Keratinocyte (primary cell): Measurements from ENCODE around the gene KLHL25. TPM values are rescaled to one million over a fixed set of nuclear protein-coding genes. Genes with fewer than 3 reads are reported as not detected.

Experiments
- DNase-seq: peaks from one replicate; pipeline ENCODE4 v3.0.0-alpha.2; 2011; ENCODE audit warnings: low read depth, missing footprints, low spot score
- FAIRE-seq: peaks from 2 replicates; lab custom pipeline; 2011; peaks lifted over from hg19 to GRCh38; lab: Jason Lieb, UNC
- H2AFZ ChIP-seq: 2 replicates; pipeline ENCODE4 v1.6.0; 2012; ENCODE audit warnings: low read length, control low read depth, inconsistent platforms; ENCODE audit not compliant: control insufficient read depth
- H3K27ac ChIP-seq: 2 replicates; pipeline ENCODE4 v1.5.1; 2011; ENCODE audit warnings: low read length; ENCODE audit not compliant: control insufficient read depth, insufficient read depth
- H3K27me3 ChIP-seq: 3 replicates; pipeline ENCODE4 v1.6.0; 2011; ENCODE audit warnings: low read length; ENCODE audit not compliant: control insufficient read depth, insufficient read depth; ENCODE audit errors: extremely low read depth
- H3K36me3 ChIP-seq, 2 experiments: 2 replicates in 1 of 2; 3 replicates in 1 of 2; pipeline ENCODE4 v1.5.1; 2011; ENCODE audit warnings: low read length in 2 of 2, mild to moderate bottlenecking in 1 of 2; ENCODE audit not compliant: control insufficient read depth in 2 of 2, insufficient read depth in 2 of 2; ENCODE audit errors: extremely low read depth in 1 of 2
- H3K4me1 ChIP-seq: 3 replicates; pipeline ENCODE4 v1.5.1; 2011; ENCODE audit warnings: low read length; ENCODE audit not compliant: control insufficient read depth, insufficient read depth; ENCODE audit errors: extremely low read depth
- H3K4me2 ChIP-seq: 3 replicates; pipeline ENCODE4 v1.6.0; 2011; ENCODE audit warnings: low read depth, low read length; ENCODE audit not compliant: control insufficient read depth, insufficient read depth; ENCODE audit errors: extremely low read depth
- H3K4me3 ChIP-seq, 3 experiments: fragments of 200-600 bp in 1 of 3; sonication (generic) in 1 of 3; 2 replicates in 2 of 3; 3 replicates in 1 of 3; pipeline ENCODE4 v1.5.1; 2011 to 2016; ENCODE audit warnings: low read length in 3 of 3, mild to moderate bottlenecking in 3 of 3, control low read depth in 2 of 3, inconsistent platforms in 1 of 3, low read depth in 1 of 3, mixed read lengths in 1 of 3, mixed run types in 1 of 3, moderate library complexity in 1 of 3; ENCODE audit not compliant: control insufficient read depth in 2 of 3, insufficient read depth in 2 of 3; ENCODE audit errors: extremely low read depth in 1 of 3
- H3K79me2 ChIP-seq: 2 replicates; pipeline ENCODE4 v1.6.0; 2012; ENCODE audit warnings: low read length; ENCODE audit not compliant: control insufficient read depth, insufficient read depth
- H3K9ac ChIP-seq: 3 replicates; pipeline ENCODE4 v1.6.0; 2011; ENCODE audit warnings: low read length; ENCODE audit not compliant: control insufficient read depth, insufficient read depth; ENCODE audit errors: extremely low read depth
- H3K9me1 ChIP-seq: 3 replicates; pipeline ENCODE4 v1.6.0; 2011; ENCODE audit warnings: low read length; ENCODE audit not compliant: control insufficient read depth, insufficient read depth; ENCODE audit errors: extremely low read depth
- H3K9me3 ChIP-seq: 2 replicates; pipeline ENCODE4 v1.5.1; 2012; ENCODE audit warnings: low read depth, low read length; ENCODE audit not compliant: control insufficient read depth
- H4K20me1 ChIP-seq: 3 replicates; pipeline ENCODE4 v1.6.0; 2011; ENCODE audit warnings: low read length; ENCODE audit not compliant: control insufficient read depth, insufficient read depth; ENCODE audit errors: extremely low read depth
- EZH2 ChIP-seq: IDR thresholded peaks from one replicate; pipeline ENCODE4 v1.6.1; 2012; ENCODE audit warnings: inconsistent platforms, mild to moderate bottlenecking, low read length, moderate library complexity
- dilution Hi-C: fragments of 300-500 bp; cut with MboI; formaldehyde crosslinking; loops from one replicate; pipeline ENCODE4 v1.7.0; 2020; ENCODE audit warnings: low sequenced_read_pairs; ENCODE audit not compliant: extremely low pct_ligation_motif_present
- polyA plus RNA-seq, 5 experiments: library from polyadenylated mRNA; depleted of rRNA in 3 of 5; stranded (reverse) in 3 of 5; stranded (forward) in 1 of 5; unstranded in 1 of 5; fragments of >200 nt; gene quantifications; 1 replicate in 1 of 5; 2 replicates in 3 of 5; 3 replicates in 1 of 5; pipeline versions ENCODE4 v1.2.1 to v1.2.3, GENCODE V29; 2011 to 2012; ENCODE audit warnings: missing spikeins in 2 of 5, low read depth in 1 of 5, low replicate concordance in 1 of 5
- TF ChIP-seq, protein P1 (sequence below), 3 experiments: IDR thresholded peaks in 1 of 3; conservative IDR thresholded peaks in 1 of 3; optimal IDR thresholded peaks in 1 of 3; 2 replicates in 2 of 3; 3 replicates in 1 of 3; pipeline versions ENCODE3 to v1.5.1; 2011; ENCODE audit warnings: low read length in 3 of 3, mild to moderate bottlenecking in 3 of 3, moderate library complexity in 2 of 3, control low read depth in 1 of 3, inconsistent platforms in 1 of 3; ENCODE audit not compliant: insufficient read depth in 2 of 3; ENCODE audit errors: extremely low read depth in 1 of 3

Gene KLHL25
- polyA plus RNA-seq, 1 donor (not counting 4 experiments of a cell fraction or from before 2014, with no cell fraction given), result 2.1 TPM

DNA sequence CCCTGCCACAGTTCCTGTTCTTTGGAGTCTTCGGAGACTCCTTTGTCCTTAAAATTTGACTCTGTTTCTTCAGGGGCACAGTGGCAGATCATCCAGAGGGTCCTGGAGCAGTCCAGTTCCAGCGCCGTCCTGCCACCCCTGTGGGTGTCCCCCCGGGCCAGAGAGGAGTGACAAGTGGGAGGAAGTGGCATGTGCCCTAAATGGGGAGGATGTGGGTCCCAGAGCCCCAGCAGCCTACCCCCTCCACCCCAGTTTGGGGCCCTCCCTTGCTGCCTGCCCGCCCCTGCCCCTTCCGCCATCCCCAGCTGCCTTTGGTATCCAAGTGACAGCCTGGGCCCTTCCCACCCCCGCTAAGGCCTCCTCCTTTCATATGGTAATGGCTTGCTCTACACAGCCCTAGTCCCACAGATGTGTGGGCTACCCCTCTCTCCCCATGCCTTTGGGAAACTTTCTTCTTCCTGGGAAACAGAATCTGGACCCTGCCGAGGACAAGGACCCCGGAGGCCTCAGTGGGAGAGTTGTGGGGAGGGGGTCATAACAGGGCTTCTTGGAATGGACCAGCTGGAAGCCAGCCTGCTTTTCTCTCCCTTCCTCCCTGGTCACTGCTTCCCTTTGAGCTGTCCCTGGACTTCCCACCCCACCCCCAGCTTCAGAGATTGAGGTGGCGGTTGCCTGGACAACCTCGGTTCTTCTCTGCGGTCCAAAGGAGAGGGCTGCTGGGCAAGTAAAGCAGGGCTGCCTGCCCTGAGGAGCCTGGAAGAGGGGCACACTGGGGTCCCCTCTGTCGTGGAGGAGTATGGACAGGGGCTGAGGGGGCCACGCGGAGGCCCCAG is 43.2 kb downstream of the KLHL25 start:
- peaks cover 0 to 4% of the 10 kb centered on the region in 2 experiments for H3K36me3 ChIP-seq
- H3K27me3 ChIP-seq, result no peaks in the 10 kb centered on the region
- no peaks in the 10 kb centered on the region for H4K20me1 ChIP-seq
- H3K9me3 ChIP-seq, result no peaks in the 10 kb centered on the region
- H3K9me1 ChIP-seq, result peaks cover 3% of the 10 kb centered on the region
- H2AFZ ChIP-seq, result no peak overlapping the region
- no peaks in the 10 kb centered on the region for H3K79me2 ChIP-seq
- H3K4me1 ChIP-seq, result peaks cover 39% of the 10 kb centered on the region
- no peak overlapping the region for H3K9ac ChIP-seq
- dilution Hi-C loops, result no loop called here
- H3K4me3 ChIP-seq, result no peak overlapping the region
- no peak overlapping the region for H3K27ac ChIP-seq
- no peak overlapping the region for H3K4me2 ChIP-seq
- no peak for TF ChIP-seq EZH2
- TF ChIP-seq, protein P1, sequence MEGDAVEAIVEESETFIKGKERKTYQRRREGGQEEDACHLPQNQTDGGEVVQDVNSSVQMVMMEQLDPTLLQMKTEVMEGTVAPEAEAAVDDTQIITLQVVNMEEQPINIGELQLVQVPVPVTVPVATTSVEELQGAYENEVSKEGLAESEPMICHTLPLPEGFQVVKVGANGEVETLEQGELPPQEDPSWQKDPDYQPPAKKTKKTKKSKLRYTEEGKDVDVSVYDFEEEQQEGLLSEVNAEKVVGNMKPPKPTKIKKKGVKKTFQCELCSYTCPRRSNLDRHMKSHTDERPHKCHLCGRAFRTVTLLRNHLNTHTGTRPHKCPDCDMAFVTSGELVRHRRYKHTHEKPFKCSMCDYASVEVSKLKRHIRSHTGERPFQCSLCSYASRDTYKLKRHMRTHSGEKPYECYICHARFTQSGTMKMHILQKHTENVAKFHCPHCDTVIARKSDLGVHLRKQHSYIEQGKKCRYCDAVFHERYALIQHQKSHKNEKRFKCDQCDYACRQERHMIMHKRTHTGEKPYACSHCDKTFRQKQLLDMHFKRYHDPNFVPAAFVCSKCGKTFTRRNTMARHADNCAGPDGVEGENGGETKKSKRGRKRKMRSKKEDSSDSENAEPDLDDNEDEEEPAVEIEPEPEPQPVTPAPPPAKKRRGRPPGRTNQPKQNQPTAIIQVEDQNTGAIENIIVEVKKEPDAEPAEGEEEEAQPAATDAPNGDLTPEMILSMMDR (optimal IDR thresholded peaks at IDR 0.05 in 1 of 3, IDR thresholded peaks at IDR 0.05 in 1 of 3, conservative IDR thresholded peaks at IDR 0.05 in 1 of 3; ENCODE audit: extremely low read depth in 1 of 3, insufficient read depth in 2 of 3, low read length in 3 of 3), result no peak
- FAIRE-seq (no peak), DNase-seq (no peak)

DNA sequence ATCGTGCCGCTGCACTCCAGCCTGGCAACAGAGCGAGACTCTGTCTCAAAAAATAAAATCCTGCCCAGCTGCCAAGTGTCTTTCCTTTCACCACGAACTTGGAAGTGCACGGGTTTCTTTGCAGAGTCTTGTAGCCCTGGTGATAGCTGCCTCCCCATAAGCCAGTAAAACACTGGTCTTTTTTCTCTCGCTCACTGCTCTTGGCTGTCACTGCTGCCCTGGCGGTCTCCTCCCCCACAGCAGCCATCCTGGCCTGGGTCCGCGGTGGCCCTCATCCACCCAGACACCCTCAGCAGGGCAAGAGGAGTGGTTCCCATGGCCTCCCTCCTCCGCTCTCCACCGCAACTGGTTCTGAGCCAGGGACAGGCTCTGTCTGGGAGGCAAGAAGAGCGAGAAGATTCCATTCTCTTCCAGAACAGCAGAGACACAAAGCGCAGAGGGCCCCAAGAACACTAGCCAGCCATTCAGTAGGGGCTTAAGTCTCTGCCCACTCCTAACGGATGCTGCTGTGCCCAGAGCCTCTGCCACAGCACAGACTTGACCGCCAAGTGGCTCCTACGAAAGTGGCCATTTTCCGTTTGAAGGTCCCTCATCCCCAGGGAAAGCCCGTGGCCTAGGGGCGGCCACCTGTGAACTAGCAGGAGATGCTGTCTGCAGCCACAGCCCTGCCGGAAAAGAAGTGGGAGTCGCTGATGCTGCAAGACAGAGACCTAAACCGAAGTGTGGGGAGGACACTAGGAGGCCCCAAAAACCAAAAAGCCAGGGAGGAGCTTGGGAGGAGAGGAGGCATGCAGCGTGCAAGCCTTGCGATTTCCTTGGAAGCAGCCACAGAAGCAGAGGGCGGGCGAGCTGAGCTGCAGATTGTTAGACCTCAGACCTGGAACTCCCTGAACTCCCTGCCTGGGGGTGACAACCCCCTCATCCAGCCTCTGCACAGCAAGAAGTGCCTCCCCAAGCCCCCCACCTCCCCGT is 44.1 kb downstream of the KLHL25 start:
- no peaks in the 10 kb centered on the region for H3K79me2 ChIP-seq
- H4K20me1 ChIP-seq, result no peaks in the 10 kb centered on the region
- no peak for DNase-seq
- no peak overlapping the region for H3K4me2 ChIP-seq
- no peak overlapping the region for H3K27ac ChIP-seq
- peak overlapping the region; percentile 9 for H3K9ac ChIP-seq
- H3K27me3 ChIP-seq, result no peaks in the 10 kb centered on the region
- no peak overlapping the region for H2AFZ ChIP-seq
- no peaks in the 10 kb centered on the region for H3K9me3 ChIP-seq
- no peak overlapping the region for H3K4me3 ChIP-seq
- peaks cover 39% of the 10 kb centered on the region for H3K4me1 ChIP-seq
- dilution Hi-C loops, result no loop called here
- peaks cover 3% of the 10 kb centered on the region for H3K9me1 ChIP-seq
- peaks cover 3 to 6% of the 10 kb centered on the region in 2 experiments for H3K36me3 ChIP-seq
- no peak for TF ChIP-seq EZH2
- TF ChIP-seq, protein P1 (optimal IDR thresholded peaks at IDR 0.05 in 1 of 3, IDR thresholded peaks at IDR 0.05 in 1 of 3, conservative IDR thresholded peaks at IDR 0.05 in 1 of 3; ENCODE audit: extremely low read depth in 1 of 3, insufficient read depth in 2 of 3, low read length in 3 of 3), result no peak
- FAIRE-seq, result no peak
